OCI-LY7 (cell line): ENCODE measurements around the gene ARHGEF10L.

Experiments
- EZH2phosphoT487 ChIP-seq: fragments of 200-600 bp; sonication (generic); IDR thresholded peaks from 2 replicates; pipeline ENCODE4 v1.6.1; 2018; ENCODE audit warnings: low read depth, borderline replicate concordance, mild to moderate bottlenecking, mixed run types, antibody characterized with exemption, low read length, moderate library complexity, mixed read lengths
- TF ChIP-seq, protein P1 (sequence below): fragments of 200-600 bp; sonication (generic); conservative IDR thresholded peaks from 2 replicates; pipeline ENCODE4 v1.5.1; 2014; ENCODE audit warnings: mild to moderate bottlenecking, antibody characterized with exemption, low read length, moderate library complexity, mixed read lengths

- TF ChIP-seq, protein P1, sequence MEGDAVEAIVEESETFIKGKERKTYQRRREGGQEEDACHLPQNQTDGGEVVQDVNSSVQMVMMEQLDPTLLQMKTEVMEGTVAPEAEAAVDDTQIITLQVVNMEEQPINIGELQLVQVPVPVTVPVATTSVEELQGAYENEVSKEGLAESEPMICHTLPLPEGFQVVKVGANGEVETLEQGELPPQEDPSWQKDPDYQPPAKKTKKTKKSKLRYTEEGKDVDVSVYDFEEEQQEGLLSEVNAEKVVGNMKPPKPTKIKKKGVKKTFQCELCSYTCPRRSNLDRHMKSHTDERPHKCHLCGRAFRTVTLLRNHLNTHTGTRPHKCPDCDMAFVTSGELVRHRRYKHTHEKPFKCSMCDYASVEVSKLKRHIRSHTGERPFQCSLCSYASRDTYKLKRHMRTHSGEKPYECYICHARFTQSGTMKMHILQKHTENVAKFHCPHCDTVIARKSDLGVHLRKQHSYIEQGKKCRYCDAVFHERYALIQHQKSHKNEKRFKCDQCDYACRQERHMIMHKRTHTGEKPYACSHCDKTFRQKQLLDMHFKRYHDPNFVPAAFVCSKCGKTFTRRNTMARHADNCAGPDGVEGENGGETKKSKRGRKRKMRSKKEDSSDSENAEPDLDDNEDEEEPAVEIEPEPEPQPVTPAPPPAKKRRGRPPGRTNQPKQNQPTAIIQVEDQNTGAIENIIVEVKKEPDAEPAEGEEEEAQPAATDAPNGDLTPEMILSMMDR = no peak
- TF ChIP-seq EZH2phosphoT487 = no peak
Observed at GRCh38 chr1:17577907-17578297, 38.4 kb downstream of the ARHGEF10L start.
